ENCODE measurements around the gene KRT84. TPM values are rescaled to one million over a fixed set of nuclear protein-coding genes. Genes with fewer than 3 reads are reported as not detected.

KRT84 gene
- total and polyA plus RNA-seq, 9 of the 15 experiments (the other 6 are each of a cell fraction or from before 2014, with no cell fraction given), result not detected

DNA sequence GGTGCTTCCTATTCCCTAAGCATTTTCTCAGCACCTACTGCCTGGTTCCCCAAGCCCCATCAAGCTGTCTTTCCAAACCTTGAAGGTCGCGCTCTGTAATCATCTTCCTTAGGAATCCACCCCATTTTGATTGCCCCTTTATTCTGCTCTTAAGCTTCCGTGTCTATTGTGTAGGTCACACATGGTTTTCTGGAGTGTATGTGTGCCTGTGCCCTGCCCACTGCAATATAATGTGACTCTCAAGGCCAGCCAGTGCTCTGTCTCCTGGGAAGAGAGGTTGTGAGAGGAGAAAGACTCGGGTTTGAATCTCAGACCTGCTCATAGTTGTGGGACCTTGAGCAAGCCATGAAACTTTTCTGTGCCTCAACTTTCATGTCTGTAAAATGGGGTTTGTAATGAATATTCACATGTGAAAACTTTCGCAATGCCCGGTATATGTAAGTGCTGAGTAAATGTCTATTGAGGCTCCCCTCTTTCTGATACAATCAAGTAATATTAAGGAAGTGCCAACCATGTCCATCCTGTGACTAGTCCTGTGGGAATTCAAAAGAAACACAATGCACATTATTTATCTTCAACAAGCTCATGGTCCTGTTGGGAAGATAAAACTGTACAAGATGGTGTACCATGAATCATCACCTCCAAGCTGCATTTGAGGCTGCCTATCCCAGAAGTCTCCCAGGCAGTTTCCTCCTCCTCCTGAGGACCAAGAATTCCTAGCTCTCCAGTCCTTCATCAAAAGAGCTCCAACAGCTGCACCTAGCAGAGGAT lies 49.5 kb upstream of the KRT84 start:
- no peaks in the 10 kb centered on the region for H3K9me1 ChIP-seq (ENCODE audit: control insufficient read depth, insufficient read depth, low read length)
- no peak for TF ChIP-seq KLF10 (CRISPR knock-in tag; IDR thresholded peaks at IDR 0.05)
- TF ChIP-seq RBM25 (IDR thresholded peaks at IDR 0.05; ENCODE audit: low read depth, low read length, severe bottlenecking), result peak; percentile 62
- no peak overlapping the region for H3K9ac ChIP-seq (ENCODE audit: insufficient read depth in 1 of 2, low read depth in 2 of 2, low read length in 2 of 2)
- no TSS peak for BruUV-seq (replicated peaks)
- ATAC-seq (no peak), DNase-seq (ENCODE audit: extremely low read depth in 1 of 4, low spot score in 3 of 4) (no peak), FAIRE-seq (no peak)
- H3K79me2 ChIP-seq (ENCODE audit: control insufficient read depth, insufficient read depth, low read length), result no peaks in the 10 kb centered on the region
- H2AFZ ChIP-seq (ENCODE audit: low read depth, low read length), result no peak overlapping the region
- H3K4me3 ChIP-seq, result no peak overlapping the region
- 0 out of 2 replicates have a peak, but pooled peaks cover 2% of the 10 kb centered on the region for H4K20me1 ChIP-seq (replicated peaks; ENCODE audit: control insufficient read depth, insufficient read depth, low read length)
- POLR2A ChIA-PET, result interaction anchor here (0.6 kb wide), 3 partner anchors 96 to 458 kb away, joined by 3 read pairs; no protein-coding TSS in a partner anchor
- H3K9me3 ChIP-seq (replicated peaks; ENCODE audit: control insufficient read depth, insufficient read depth, low read depth, low read length), result no peaks in the 10 kb centered on the region
- H3K27ac ChIP-seq (ENCODE audit: extremely low read depth, low read depth, low read length), result no peak overlapping the region
- WGBS (ENCODE audit: insufficient coverage, low coverage, missing lambda C conversion rate), result 1% methylated on average over 6 of the region's 6 CpGs
- H3K27me3 ChIP-seq (ENCODE audit: control insufficient read depth in 2 of 2, insufficient read depth in 2 of 2, low read length in 2 of 2), result peaks cover 15 to 55% of the 10 kb centered on the region in 2 experiments
- in situ Hi-C loops (cut with MboI) (no loop called here), intact Hi-C loops (cut with micrococcal nuclease) (no loop called here)
- no peaks in the 10 kb centered on the region for H3K4me1 ChIP-seq (replicated peaks in 1 of 2; ENCODE audit: control insufficient read depth in 2 of 2, insufficient read depth in 2 of 2, low read length in 2 of 2)
- no peaks in the 10 kb centered on the region for H3K36me3 ChIP-seq (ENCODE audit: control insufficient read depth, insufficient read depth, low read length)
- CTCF ChIA-PET (ENCODE audit: low intra/inter-chr PET ratio), result interaction anchor here (0.6 kb wide), 1 partner anchor 452 kb away, joined by 3 read pairs; no protein-coding TSS in a partner anchor
- no peak overlapping the region for H3K4me2 ChIP-seq (ENCODE audit: insufficient read depth, low read length)

DNA sequence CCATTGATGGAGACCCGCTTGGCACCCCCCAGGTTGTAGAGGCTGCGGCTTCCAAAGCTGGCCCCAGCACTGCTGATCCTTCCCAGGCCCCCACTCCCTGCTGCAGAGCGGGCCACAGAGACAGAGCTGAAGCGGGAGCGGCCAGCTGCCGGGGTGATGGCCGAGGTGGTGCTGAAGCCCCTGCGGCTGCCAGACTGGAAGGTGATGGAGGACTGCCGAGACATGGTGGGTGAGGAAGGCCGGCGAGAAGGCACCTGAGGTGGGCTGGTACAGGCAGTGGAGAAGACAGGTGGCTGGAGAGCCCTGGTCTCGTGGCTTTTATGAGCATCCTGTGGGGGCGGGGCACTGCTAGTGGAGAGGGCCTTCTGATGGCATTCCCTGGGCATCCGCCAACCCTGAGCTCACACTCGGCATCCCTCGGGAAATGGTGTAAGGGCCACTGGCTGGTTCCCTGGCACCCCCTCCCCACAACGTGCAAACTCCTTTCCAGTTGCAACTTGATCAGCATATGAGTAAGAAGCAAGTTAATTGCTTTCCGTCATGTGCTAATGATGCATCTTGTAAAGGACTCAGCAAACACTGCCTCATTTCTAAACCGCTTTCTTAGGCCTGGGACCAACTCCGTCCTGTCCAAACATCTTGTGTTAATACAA lies 48.8 kb upstream of the KRT84 start, which contains the start of gene KRT75:
KRT75 (minus strand) TSS at position 291 of the 653 bp plus-strand sequence; CDS start at position 224, 67 bp downstream.
- Histone ChIP-seq H3K36me3 (ENCODE audit: control insufficient read depth, insufficient read depth, low read length) (no peaks in the 10 kb centered on the region), H3K79me2 (ENCODE audit: control insufficient read depth, insufficient read depth, low read length) (no peaks in the 10 kb centered on the region), H3K27ac (ENCODE audit: extremely low read depth, low read depth, low read length) (no peak within 1 kb of the TSS), H3K4me1 (replicated peaks in 1 of 2; ENCODE audit: control insufficient read depth in 2 of 2, insufficient read depth in 2 of 2, low read length in 2 of 2) (no peaks in the 10 kb centered on the region), H4K20me1 (replicated peaks; ENCODE audit: control insufficient read depth, insufficient read depth, low read length) (0 out of 2 replicates have a peak, but pooled peaks cover 2% of the 10 kb centered on the region), H3K9me1 (ENCODE audit: control insufficient read depth, insufficient read depth, low read length) (no peaks in the 10 kb centered on the region), H2AFZ (ENCODE audit: low read depth, low read length) (no peak within 1 kb of the TSS), H3K4me2 (ENCODE audit: insufficient read depth, low read length) (no peak within 1 kb of the TSS), H3K27me3 (ENCODE audit: control insufficient read depth in 2 of 2, insufficient read depth in 2 of 2, low read length in 2 of 2) (peaks cover 15 to 48% of the 10 kb centered on the region in 2 experiments), H3K9me3 (replicated peaks; ENCODE audit: control insufficient read depth, insufficient read depth, low read depth, low read length) (no peaks in the 10 kb centered on the region), H3K4me3 (no peak within 1 kb of the TSS), H3K9ac (ENCODE audit: insufficient read depth in 1 of 2, low read depth in 2 of 2, low read length in 2 of 2) (no peak within 1 kb of the TSS; a peak in 1 of 4 replicates)
- CTCF ChIA-PET (ENCODE audit: low intra/inter-chr PET ratio), result interaction anchor here (0.6 kb wide), 1 partner anchor 452 kb away, joined by 3 read pairs; no protein-coding TSS in a partner anchor
- no peak for FAIRE-seq
- 2% methylated on average over 17 of the region's 20 CpGs for WGBS (ENCODE audit: insufficient coverage, low coverage, missing lambda C conversion rate)
- intact Hi-C loops (cut with micrococcal nuclease), result no loop called here
- in situ Hi-C loops (cut with MboI), result no loop called here
- BruUV-seq (replicated peaks), result no TSS peak
- no peak for DNase-seq (ENCODE audit: extremely low read depth in 1 of 4, low spot score in 3 of 4)
- ATAC-seq, result no peak
- POLR2A ChIA-PET, result interaction anchor here (0.6 kb wide), 2 partner anchors 126 to 237 kb away, joined by 3 read pairs; no protein-coding TSS in a partner anchor
- no peak for TF ChIP-seq PURB (CRISPR knock-in tag; IDR thresholded peaks at IDR 0.05; ENCODE audit: low read depth)
- no peak for TF ChIP-seq TAF1 (IDR thresholded peaks at IDR 0.05; ENCODE audit: control insufficient read depth, extremely low read depth, insufficient read depth, low read length, severe bottlenecking)
- TF ChIP-seq, protein P1, sequence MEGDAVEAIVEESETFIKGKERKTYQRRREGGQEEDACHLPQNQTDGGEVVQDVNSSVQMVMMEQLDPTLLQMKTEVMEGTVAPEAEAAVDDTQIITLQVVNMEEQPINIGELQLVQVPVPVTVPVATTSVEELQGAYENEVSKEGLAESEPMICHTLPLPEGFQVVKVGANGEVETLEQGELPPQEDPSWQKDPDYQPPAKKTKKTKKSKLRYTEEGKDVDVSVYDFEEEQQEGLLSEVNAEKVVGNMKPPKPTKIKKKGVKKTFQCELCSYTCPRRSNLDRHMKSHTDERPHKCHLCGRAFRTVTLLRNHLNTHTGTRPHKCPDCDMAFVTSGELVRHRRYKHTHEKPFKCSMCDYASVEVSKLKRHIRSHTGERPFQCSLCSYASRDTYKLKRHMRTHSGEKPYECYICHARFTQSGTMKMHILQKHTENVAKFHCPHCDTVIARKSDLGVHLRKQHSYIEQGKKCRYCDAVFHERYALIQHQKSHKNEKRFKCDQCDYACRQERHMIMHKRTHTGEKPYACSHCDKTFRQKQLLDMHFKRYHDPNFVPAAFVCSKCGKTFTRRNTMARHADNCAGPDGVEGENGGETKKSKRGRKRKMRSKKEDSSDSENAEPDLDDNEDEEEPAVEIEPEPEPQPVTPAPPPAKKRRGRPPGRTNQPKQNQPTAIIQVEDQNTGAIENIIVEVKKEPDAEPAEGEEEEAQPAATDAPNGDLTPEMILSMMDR (IDR thresholded peaks at IDR 0.05 in 2 of 3, conservative IDR thresholded peaks at IDR 0.05 in 1 of 3; ENCODE audit: insufficient read depth in 2 of 3, low read depth in 1 of 3, low read length in 3 of 3), result no peak
- TF ChIP-seq TOE1 (IDR thresholded peaks at IDR 0.05; ENCODE audit: borderline replicate concordance), result no peak
- TF ChIP-seq TOE1 (CRISPR knock-in tag; IDR thresholded peaks at IDR 0.05; ENCODE audit: borderline replicate concordance, low read depth), result no peak
- no peak for TF ChIP-seq BCL6 (CRISPR knock-in tag; IDR thresholded peaks at IDR 0.05)
- no peak for TF ChIP-seq GTF2F1 (IDR thresholded peaks at IDR 0.05; ENCODE audit: low read depth, low read length)
- no peak for TF ChIP-seq ZNF347 (CRISPR knock-in tag; IDR thresholded peaks at IDR 0.05; ENCODE audit: low read depth)
